MCF 10A (cell line): ENCODE results near the gene ADAMTS18. TPM values are rescaled to one million over a fixed set of nuclear protein-coding genes. Genes with fewer than 3 reads are reported as not detected.

Experiments
- BruUV-seq: library from RNA; stranded (reverse); fragments of 400-500 nt; replicated peaks from 2 replicates; lab custom pipeline; 2021; lab: Mats Ljungman, UMichigan
- CTCF ChIA-PET: fragments of 300-600 bp; sonication (Branson Sonifier 250); formaldehyde crosslinking; extraction: SDS; loops from one replicate; lab custom pipeline; 2021; ENCODE audit warnings: antibody characterized with exemption, inconsistent platforms; lab: Yijun Ruan, JAX
- POLR2A ChIA-PET: fragments of 300-600, 350-650 bp; sonication (Branson Sonifier 250); formaldehyde crosslinking; extraction: SDS; loops from one replicate; lab custom pipeline; 2020; ENCODE audit warnings: antibody characterized with exemption, inconsistent platforms; lab: Yijun Ruan, JAX
- DNase-seq: peaks from one replicate; pipeline ENCODE4 v3.0.0-alpha.2; 2018; ENCODE audit not compliant: unreplicated experiment
- H3K27ac Mint-ChIP-seq: one replicate; pipeline ENCODE4 v1.8.0; 2022; ENCODE audit warnings: mild to moderate bottlenecking, low read depth, mixed read lengths; ENCODE audit not compliant: unreplicated experiment
- H3K27me3 Mint-ChIP-seq: one replicate; pipeline ENCODE4 v1.8.0; 2022; ENCODE audit warnings: mixed read lengths; ENCODE audit not compliant: insufficient read depth, unreplicated experiment
- H3K36me3 Mint-ChIP-seq: one replicate; pipeline ENCODE4 v1.8.0; 2022; ENCODE audit warnings: mild to moderate bottlenecking, moderate library complexity, mixed read lengths; ENCODE audit not compliant: insufficient read depth, unreplicated experiment
- H3K4me1 Mint-ChIP-seq: one replicate; pipeline ENCODE4 v1.8.0; 2022; ENCODE audit warnings: mixed read lengths; ENCODE audit not compliant: insufficient read depth, unreplicated experiment
- H3K4me3 Mint-ChIP-seq: one replicate; pipeline ENCODE4 v1.8.0; 2022; ENCODE audit warnings: mild to moderate bottlenecking, moderate library complexity, mixed read lengths; ENCODE audit not compliant: unreplicated experiment
- H3K9me3 Mint-ChIP-seq: one replicate; pipeline ENCODE4 v1.8.0; 2022; ENCODE audit warnings: mixed read lengths; ENCODE audit not compliant: unreplicated experiment
- CTCF ChIP-seq: fragments of 200-600 bp; IDR thresholded peaks from one replicate; pipeline ENCODE4 v1.8.0; 2022; ENCODE audit warnings: antibody characterized with exemption, mild to moderate bottlenecking; ENCODE audit not compliant: unreplicated experiment
- intact Hi-C: fragments of 100-400 bp; cut with micrococcal nuclease; formaldehyde crosslinking; loops from 2 replicates; pipeline ENCODE4 v1.14.1; 2022
- total RNA-seq: library from RNA; stranded (reverse); gene quantifications from 2 replicates; pipeline ENCODE4 v1.2.3, GENCODE V29; 2022

The ADAMTS18 gene
- total RNA-seq, 1 experiment from 2014 or later: not detected

- no peak for TF ChIP-seq CTCF
- Mint-ChIP-seq H3K27me3 (peaks cover 32% of the 10 kb centered on the region), H3K36me3 (no peaks in the 10 kb centered on the region), H3K4me1 (no peaks in the 10 kb centered on the region), H3K9me3 (peaks cover 9% of the 10 kb centered on the region), H3K27ac (no peak overlapping the region), H3K4me3 (no peak overlapping the region)
- DNase-seq: no peak
- ChIA-PET CTCF (no interaction called here), POLR2A (no interaction called here)
- no TSS peak for BruUV-seq
- intact Hi-C loops: no loop called here
Observed at GRCh38 chr16:77373726-77374125, 61.1 kb downstream of the ADAMTS18 start.

- no peak overlapping the region for H3K27ac Mint-ChIP-seq
- CTCF ChIA-PET: interaction anchor here (0.8 kb wide), 1 partner anchor 11 kb away, joined by 3 read pairs; no protein-coding TSS in a partner anchor
- H3K36me3 Mint-ChIP-seq: no peaks in the 10 kb centered on the region
- H3K4me1 Mint-ChIP-seq: no peaks in the 10 kb centered on the region
- no TSS peak for BruUV-seq
- intact Hi-C loops: no loop called here
- no peak for TF ChIP-seq CTCF
- H3K9me3 Mint-ChIP-seq: peaks cover 7% of the 10 kb centered on the region
- no peak for DNase-seq
- H3K4me3 Mint-ChIP-seq: no peak overlapping the region
- POLR2A ChIA-PET: no interaction called here
- no peaks in the 10 kb centered on the region for H3K27me3 Mint-ChIP-seq
Observed at GRCh38 chr16:77364770-77365169, 70.1 kb downstream of the ADAMTS18 start.

GRCh38 chr16:77359065-77359502, 75.8 kb downstream of the ADAMTS18 start:
- no TSS peak for BruUV-seq
- intact Hi-C loops: no loop called here
- Mint-ChIP-seq H3K36me3 (peaks cover 5% of the 10 kb centered on the region), H3K4me1 (no peaks in the 10 kb centered on the region), H3K27me3 (peaks cover 19% of the 10 kb centered on the region), H3K4me3 (no peak overlapping the region), H3K27ac (no peak overlapping the region), H3K9me3 (no peaks in the 10 kb centered on the region)
- TF ChIP-seq CTCF: no peak
- DNase-seq: peak; percentile 52
- ChIA-PET POLR2A (no interaction called here), CTCF (interaction anchor here (0.5 kb wide), 1 partner anchor 572 kb away, joined by 3 read pairs; no protein-coding TSS in a partner anchor)

DNA sequence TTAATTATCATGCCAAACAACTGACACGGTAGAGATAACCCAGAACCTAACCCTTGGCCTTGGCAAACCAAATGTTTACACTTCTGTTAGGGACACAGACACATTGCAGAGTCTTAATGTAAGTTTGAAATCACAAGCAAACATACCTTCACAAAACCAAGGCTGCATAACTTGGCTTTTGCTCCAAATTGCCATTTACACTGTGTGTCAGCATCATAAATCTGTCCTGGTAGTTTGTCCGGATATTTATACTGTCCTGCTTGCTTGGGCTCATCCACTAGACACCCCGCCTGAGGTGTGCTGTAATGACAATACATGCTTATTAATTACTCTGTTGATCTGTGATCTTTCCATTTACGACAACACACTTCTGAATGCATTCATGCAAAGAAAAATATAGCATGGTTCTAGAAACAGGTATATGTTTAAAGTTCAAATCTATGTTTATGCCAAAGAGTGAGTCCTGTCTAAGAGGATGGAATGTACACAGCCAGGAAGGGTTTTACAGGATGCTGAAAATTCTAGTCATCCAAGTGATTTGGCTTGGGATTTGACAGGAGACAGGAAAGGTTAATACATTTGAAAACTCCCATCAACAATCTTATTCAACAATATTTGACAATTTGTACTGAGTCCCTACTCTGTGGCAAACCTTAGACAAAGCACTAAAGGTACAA, 81.1 kb downstream of the ADAMTS18 start:
- Mint-ChIP-seq H3K27me3 (peaks cover 19% of the 10 kb centered on the region), H3K36me3 (peaks cover 5% of the 10 kb centered on the region), H3K27ac (no peak overlapping the region), H3K4me3 (no peak overlapping the region), H3K4me1 (no peaks in the 10 kb centered on the region), H3K9me3 (no peaks in the 10 kb centered on the region)
- ChIA-PET POLR2A (no interaction called here), CTCF (no interaction called here)
- no TSS peak for BruUV-seq
- DNase-seq: no peak
- intact Hi-C loops: no loop called here
- no peak for TF ChIP-seq CTCF
